ENCODE results near the gene CFAP74.

Gene CFAP74

DNA sequence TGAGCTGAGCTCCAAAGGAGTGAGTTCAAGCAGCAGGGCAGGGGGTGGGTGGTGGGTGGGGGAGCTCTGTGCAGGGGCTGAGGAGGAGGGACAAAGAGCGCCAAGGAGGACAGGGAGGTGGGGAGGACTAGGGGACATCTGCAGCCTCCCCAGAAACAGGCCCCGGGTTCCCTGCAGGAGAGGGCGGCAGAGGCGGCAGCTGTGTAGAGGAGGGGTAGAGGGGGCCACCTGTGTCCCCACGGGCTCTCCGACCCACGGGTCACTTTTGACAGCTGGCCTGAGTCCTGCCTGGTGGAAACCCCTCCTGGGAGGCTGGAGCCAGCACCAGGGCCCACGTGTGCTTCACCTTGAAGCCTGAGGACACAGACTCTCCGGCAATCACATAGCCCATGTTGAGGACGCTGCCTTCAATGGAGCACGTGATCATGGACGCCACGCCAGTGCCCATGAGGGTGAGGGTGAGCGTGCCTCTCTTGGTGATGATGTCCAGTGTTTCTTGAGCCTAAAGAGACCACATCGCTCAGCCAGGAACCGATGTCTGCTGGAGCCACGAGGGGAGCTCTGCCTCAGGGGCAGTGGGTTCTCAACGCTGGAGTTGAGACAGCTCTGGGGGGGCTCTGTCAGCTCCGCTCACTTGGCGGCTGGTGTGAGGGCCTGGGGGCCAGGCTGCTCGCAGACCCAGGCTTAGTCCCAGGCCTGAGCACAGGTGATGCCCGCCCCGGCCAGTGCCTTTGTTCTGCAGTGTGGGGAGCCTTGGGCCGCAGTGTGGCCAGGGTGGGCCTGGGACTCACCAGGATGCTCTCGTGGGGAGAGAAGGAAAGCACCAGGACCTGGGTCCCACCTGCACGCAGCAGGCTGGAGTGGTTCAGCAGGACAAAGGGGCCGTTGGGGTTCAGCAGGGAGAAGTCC, 77.9 kb downstream of the CFAP74 start:
- no peak for DNase-seq

DNA sequence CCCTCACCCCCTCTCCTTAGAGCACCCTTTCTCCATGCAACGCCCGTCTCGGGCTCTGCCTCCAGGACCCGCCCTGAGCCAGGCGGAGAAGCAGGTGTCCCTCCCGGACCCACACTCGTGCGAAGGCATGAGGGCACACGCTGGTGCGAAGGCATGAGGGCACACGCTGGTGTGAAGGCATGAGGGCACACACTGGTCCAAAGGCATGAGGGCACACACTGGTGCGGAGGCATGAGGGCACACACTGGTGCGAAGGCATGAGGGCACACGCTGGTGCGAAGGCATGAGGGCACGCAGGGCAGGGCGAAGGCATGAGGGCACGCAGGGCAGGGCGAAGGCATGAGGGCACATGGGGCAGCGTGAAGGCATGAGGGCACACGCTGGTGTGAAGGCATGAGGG, 78.7 kb downstream of the CFAP74 start:
- DNase-seq = no peak

DNA sequence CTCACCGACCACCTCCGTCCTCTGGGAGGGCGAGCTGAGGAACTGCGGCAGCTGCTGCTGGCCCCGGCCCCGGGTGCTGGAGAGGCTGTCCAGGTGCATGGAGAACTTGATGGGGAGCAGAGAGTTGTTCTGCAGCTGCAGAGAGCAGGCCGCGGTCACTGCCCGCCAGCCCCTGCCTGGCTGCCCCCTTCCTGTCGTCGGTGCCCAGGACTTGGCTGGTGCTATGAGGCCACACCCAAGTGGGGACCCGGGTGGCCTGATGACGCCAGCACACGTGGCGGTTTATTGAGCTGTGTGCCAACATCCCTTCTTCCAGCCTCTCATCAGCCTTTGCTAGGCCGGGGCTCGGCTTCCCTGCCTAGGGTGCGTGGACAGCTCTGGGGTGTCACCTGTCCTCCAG, 79.2 kb downstream of the CFAP74 start:
- no peak for DNase-seq

DNA sequence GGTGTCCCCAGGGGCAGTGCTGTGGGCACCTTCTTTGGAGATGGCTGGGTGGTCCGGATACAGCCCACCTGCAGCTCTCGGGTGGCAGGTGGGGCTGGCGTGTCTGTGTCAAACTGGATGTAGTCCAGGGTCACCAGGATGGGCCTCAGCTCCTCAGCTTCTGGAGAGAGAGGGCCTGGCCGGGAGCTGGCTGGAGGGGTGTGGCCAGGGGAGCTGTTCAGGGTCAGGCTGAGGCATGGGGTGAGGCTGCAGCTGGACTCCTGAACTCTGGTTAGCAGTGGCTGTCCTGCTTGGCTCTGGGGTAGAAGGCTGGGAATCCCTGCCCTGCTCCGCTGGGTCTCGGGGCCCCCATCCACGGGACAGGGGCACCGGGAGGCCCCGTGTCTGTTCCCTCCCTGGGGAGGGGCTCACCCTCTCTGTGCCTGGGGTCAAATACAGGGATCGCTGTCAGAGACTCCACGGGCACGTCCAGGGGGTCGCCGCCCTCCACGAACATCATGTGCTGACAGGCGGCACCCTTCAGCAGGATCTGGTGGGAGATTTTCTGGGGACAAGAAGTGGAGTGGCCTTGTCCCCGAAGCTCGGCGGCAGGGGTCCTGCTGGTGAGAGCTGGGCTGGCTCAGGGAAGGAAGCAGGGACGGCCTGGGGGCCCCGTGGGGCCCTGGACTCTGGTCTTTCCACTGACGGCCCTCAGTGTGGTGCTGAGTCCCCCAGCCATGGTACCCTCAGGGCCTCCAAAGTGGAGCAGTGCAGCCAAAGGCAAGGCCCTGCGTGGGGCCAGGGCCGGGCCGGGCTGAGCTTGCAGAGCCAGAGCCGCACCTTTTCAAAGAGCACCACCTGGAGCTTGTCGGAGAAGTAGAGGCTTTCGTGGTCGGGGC, 80.4 kb downstream of the CFAP74 start:
- DNase-seq = no peak

DNA sequence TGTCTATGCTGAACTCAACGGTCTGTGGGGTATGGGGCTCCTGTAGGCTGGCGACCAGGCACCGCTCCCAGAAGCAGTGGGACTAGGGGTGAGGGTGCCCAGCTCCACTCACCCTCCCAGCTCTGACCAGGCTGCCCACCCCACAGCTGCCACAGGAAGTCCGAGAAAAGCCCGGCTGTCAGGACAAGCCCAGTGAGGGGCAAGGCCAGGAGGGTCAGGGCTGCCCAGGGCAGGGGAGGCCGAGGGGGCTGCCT, 81.0 kb downstream of the CFAP74 start:
- DNase-seq = no peak

DNA sequence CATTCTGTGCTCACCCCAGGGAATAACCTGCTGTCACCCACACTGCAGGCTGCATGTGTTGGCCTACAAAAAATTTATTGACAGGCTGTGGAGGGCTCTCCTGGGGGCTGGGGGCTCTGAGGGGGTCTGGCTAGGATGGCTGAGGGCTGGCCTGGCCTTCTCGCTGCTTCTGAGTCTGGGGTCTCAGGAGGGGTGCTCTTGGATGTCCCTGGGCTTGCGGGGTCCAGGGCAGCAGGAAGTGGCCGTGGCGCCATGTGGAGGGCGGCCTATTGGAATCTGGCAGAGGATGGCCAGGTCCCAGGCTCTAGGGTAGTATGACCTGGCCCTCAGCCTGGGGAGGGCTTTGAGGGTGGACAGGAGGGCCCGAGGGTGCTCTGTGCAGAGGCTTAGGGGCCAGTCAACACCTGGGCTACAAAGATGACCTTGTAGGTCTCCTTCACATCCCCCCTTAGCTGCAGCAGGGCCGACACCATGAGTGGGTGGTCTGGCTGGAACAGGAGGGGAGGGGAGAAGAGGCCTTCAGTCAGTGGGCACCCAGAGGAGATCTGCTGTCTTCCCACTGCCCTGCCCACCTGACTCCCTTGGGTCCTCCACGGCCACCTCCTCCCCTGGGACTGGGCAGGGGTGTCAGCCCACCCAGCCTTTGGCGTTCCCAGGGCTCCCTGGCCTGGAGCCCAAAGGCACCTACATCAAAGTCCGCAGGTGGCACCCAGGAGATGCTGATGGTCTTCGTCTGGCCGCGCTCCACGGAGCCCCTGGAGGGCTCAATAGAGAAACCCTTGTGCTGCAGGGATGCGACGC, 81.5 kb downstream of the CFAP74 start:
- no peak for DNase-seq

DNA sequence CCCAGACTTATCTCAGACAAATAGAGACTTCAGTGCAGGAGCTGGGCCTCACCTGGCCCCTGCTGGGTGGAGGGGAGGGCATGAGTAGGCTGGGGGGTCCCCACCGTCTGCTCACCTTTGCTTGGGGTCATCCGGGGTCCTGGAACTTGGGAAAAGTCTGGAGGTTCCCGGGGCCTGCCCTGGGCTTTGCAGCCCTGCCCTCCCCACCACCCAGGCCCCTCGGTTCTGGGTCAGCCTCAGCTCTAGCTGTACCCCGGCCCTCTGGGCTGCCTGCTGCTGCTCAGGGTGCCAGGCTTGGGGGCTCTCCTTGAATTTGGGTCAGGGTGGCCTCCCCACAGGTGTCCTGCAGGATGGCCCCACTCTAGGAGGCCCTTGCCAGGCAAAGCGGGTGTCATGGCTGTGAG, 82.1 kb downstream of the CFAP74 start:
- no peak for DNase-seq

DNA sequence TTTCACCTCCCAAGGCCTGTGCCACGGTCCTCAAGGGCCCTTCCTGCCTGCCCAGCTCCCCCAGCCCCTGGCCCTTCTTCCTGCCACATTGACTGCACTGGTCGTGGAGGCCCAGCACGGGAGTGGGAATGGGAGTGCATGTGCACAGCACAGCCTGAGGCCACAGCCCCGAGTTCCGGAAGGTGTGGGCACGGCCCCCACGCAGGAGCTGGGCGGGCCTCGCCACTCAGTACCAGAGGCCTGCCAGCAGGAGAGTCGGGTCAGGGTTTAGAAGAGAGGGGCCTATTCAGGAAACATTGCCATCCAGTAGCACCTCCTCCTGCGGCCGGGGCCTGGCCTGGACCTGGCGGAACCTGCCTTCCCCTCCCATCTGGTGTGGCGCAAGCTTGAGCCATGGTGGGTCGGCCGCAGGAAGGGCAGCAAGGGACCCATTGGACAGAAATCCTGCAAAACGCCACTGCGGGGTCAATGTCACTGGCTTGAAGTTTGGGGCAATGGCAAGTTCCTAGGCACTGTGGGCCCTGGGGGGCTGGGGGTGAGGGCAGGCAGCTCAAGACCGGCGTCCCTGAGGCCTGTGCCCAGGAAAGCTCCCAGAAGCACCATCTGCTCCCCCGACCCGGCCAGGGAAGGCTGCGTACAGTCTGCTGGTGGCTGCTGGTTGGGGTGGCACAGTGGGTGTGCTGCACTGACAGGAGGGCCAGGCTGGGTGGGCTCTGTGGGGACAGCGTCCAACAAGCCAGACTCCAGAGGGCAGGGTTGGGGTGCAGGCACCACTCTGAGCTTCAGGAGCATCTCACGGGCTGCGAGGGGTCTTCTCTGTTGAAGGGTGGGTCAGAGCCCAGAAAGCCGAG, 82.8 kb downstream of the CFAP74 start:
- no peak for DNase-seq

DNA sequence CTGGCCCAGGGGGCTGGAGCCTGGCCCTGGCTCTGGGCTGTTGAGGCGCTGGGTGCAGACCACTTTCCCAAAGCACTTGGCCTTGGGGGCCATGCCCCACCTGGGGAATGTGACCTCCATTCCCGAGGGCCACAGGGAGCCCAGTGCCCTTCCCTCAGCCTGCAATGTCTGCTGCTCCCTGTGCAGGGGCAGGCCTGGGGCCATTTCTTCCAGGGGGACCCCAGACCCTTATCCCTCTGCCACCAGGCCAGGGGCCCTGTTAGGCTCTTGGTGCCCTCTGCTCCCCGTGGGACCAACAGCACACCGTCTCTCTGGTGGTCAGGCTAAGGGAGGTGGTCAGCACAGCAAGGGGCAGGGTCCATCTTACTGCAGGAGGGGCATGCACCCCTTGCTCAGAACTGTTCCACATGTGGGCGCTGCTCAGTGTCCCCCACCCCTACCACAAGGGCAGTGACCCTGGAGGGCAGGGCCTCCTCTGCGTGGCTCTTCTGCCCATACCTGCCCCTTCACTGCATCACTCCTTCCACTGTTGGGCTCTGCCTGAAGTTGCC, 83.5 kb downstream of the CFAP74 start:
- DNase-seq = no peak

DNA sequence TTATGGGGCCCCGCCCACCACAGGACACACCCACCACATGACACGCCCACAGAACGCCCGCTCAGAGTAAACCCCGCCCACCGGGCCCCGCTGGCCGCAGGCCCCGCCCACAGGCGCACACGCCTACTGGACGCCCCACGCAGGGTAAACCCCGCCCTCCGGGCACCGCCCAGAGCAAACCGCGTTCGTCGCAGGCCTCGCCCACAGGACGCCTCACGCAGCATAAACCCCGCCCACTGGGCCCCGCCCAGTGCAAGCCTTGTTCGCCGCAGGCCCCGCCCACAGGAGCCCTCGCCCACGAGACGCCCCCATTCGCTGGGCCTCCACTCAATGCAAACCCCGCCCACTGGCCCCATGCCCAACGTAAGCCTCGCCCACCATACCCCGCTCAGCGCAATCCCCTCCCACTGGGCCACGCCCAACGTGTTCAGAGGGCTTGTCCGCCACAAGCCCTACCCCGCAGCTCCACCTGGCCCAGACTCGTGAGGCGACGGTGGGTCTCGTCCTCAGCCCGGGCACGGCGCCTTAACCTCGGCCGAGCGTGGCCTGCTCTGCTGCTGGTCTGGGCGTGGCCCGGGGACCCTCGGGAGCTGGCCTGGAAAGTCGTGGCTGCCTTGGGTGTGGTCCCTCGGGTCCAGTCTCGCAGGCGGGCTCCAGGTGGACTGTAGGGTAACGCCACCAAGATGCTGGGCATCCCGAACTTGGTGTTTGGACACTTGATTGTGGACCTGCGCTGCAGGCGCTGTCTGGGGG, 84.1 kb downstream of the CFAP74 start:
- DNase-seq = peak; percentile 98 to 100 (median 99)

DNA sequence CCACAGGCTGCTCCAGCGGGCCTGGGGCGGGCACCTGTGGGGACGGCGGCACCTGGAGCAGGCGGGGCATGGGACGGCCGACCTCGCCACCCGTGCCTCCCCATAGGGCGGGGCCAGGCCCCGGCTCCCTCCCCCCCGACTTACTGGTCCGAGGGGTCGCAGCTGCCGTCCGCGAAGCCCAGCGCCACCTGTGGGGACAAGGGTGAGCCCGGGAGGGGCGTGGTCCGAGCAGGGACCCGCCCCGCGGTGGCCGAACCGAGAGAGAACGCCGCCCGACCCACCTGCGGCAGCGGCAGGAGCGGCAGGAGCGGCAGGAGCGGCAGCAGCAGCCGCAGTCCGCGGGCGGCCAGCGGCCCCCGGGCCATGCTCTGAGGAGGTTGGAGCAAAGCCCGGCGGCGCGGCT, 84.7 kb downstream of the CFAP74 start, which contains the start of gene TMEM52:
Gene TMEM52, minus strand, starts transcription at position 379 of the 403 bp plus-strand sequence. Its CDS starts 14 bp downstream, at position 365.
- no peak for DNase-seq

DNA sequence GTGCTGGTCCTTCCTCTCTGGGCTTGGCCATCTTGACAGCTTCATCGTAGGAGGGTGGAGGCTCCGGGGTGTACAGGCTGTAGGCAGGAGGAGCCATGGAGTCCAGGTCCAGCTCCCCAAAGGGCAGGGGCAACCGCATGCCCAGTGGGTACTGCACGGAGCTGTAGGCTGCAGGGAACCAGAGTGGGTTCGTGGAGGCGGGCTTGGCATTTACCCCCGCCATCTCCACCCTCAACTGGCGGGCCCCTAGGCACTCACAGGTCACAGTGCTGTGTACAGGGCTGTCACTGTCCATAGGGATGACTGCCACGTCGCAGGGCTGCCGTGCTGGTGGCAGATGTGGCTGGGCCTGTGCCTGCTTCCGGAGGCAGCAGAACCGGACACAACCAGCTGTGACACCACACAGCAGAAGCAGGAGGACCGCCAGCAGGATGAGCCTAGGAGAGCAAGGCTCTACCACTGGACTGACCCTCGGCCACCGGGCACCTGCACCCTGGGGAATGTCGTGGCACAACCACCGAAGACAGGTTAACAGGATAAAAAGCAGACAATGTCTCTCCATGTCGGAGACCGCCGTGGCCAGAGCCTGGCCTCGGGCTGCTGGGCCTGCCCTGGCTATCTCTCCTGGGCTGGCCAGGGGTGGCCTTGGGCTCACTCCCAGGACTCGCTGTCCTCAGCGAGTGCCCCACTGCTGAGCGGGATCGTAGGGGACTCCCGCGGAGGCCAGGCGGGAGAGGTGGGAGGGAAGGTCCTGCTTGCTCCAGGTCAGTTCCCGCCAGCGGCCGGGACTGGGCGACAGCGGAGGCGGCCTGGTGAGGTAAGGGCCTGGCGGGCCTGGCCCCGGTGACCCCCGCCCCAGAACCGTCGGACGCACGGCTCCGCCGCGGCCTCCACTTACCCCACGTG, 85.3 kb downstream of the CFAP74 start:
- DNase-seq = peak; percentile 19 to 40 (median 30)

DNA sequence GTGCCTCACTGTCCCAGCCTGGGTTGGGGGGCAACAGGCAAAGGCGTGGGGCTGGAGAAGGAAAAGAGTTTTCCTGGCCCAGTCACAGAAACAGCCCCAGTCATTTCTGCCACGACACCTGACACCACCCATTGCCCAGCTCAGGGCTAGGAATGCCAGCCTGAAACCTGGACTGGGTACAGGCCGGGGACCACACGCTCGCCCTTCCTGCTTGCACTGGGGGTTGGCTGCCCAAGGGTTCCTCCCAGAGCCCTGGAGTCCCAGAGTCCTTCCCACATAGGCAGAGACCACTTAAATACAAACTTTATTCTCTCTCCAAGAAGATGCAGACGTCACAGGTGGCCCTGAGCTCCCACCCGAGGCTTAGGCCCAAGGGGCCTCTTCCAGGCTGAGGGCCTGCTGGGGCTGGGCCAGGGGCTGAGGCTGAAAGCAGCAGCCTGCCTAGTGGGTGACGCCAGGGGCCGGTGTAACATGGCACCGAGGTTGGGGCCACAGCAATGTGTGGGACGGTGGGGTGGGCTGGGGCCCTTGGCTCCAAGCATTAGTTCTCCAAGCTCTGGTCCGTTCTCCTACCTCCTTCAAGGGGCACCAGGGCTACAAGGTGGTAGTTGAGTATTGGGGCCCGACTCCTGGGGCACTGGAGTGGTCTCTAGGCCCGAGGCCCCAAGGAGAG, 86.1 kb downstream of the CFAP74 start:
- DNase-seq = no peak

DNA sequence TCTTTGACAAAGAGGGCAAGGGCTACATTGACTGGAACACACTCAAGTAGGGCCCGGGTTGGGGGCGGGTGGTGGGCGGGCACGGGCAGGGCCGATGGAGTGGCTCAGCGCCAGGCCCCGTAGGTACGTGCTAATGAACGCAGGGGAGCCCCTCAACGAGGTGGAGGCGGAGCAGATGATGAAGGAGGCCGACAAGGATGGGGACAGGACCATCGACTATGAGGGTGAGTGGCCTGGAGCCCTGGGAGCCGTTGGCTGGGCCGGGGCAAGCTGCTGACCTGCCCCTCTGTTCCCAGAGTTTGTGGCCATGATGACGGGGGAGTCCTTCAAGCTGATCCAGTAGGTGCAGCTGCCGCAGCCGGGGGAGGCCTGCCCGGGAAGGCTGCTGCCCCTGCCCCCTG, 86.7 kb downstream of the CFAP74 start:
- no peak for DNase-seq

DNA sequence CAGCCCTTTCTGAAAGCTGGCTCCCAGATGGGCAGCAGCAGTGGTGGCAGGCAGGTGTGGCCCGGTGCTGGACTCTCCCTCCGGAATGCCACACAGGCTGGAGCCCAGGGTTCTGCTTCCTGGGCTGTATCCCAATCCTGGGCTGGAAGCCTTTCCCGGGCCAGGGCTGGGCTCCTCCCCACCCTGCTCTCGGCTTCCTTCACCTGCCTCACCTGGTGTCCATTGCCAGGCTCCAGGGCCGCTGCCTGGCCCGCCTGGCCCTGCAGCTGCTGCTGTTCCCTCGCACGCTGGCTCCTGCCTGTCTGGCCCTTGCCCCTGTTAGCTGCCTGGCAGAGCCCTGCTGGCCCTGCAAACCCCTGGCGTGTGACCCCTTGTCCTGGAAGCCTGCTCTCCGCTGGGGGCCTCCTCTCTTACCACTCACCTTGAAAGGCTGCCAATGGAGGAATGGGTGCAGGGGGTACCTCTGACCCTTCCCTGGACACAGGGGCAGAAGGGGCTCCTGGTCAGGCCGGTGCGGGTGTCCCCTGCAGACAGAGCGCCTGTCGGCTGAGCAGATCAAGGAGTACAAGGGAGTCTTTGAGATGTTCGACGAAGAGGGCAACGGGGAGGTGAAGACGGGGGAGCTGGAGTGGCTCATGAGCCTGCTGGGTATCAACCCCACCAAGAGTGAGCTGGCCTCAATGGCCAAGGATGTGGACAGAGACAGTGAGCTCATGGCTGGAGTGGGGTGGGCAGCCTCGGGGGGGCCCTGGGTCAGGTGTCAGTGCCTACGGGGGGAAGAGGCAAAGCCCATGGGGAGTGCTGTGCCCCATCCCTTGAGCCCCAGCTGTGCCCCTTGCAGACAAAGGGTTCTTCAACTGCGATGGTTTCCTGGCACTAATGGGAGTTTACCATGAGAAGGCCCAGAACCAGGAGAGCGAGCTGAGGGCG, 87.4 kb downstream of the CFAP74 start:
- no peak for DNase-seq

DNA sequence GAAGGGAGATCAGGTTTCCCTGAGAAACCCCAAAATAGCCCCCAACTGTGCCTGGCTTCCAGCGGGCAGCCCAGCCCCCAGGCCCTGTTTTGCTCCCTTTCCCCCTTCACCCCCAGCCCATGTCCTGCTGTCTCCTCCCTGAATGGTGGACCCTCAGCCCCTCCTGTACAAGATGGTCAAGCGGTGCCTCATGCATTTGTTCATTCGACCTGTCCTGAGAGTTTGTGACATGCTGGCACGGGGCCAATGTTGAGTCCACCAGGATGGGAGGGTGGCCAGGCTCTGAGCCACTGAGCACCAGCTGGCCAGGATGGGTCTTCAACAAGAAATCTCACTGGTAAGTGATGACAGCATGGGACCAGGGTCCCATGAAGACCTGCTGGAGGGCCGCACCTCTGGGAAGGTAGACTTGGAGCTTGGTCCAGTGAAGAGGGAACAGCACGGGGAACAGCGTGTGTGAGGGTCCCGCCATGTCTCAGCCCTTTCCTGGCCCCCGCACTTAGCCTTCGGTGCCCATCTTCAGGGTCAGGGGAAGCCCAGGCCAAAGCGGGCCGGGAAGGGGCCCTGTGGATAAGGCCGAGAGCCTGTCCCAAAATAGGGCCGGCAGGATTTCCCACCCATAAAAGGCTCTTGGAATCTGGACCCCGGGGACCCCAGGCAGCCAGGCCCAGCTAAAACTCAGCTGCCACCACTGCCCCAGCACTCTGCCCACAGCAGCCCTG, 88.5 kb downstream of the CFAP74 start, which contains the start of gene CALML6:
Gene CALML6, plus strand, starts transcription at position 290 of the 722 bp plus-strand sequence. Its CDS starts 21 bp downstream, at position 311.
- no peak for DNase-seq

Measured in suppressor macrophage treated with lipopolysaccharide for 1 hour (primary cell).